Endothelial cell of umbilical vein (primary cell): ENCODE data around the gene ANKS1A. TPM values are rescaled to one million over a fixed set of nuclear protein-coding genes. Genes with fewer than 3 reads are reported as not detected.

Experiments used
- BruUV-seq: library from RNA; stranded (reverse); fragments of 400-500 nt; replicated peaks from 2 replicates; lab custom pipeline; 2021; lab: Mats Ljungman, UMichigan
- CTCF ChIA-PET: fragments of 300-600, 350-600 bp; sonication (Branson Sonifier 250); formaldehyde crosslinking; loops from one replicate; lab custom pipeline; 2021; ENCODE audit warnings: antibody characterized with exemption, inconsistent platforms; lab: Charles Lee
- POLR2A ChIA-PET: fragments of 300-600, 350-600 bp; sonication (Branson Sonifier 250); formaldehyde crosslinking; loops from one replicate; lab custom pipeline; 2021; ENCODE audit warnings: antibody characterized with exemption, inconsistent platforms; lab: Charles Lee
- DNase-seq: peaks from one replicate; pipeline ENCODE4 v3.0.0-alpha.2; 2011; ENCODE audit warnings: low read depth, low spot score
- FAIRE-seq: peaks from 2 replicates; lab custom pipeline; 2011; peaks lifted over from hg19 to GRCh38; lab: Jason Lieb, UNC
- H2AFZ ChIP-seq: 2 replicates; pipeline ENCODE4 v1.6.0; 2012; ENCODE audit warnings: low read depth, low read length, control low read depth, inconsistent platforms
- H3K27ac ChIP-seq: 2 replicates; pipeline ENCODE4 v1.5.1; 2011; ENCODE audit warnings: low read depth, mild to moderate bottlenecking, control low read depth, low read length, moderate library complexity; ENCODE audit not compliant: insufficient read depth
- H3K27me3 ChIP-seq, 2 experiments: 2 replicates each; pipeline versions ENCODE4 v1.6.0 to v1.6.1; 2011; ENCODE audit warnings: low read length in 2 of 2, mixed read lengths in 1 of 2; ENCODE audit not compliant: control insufficient read depth in 2 of 2, insufficient read depth in 2 of 2
- H3K36me3 ChIP-seq, 2 experiments: 2 replicates in 1 of 2; 3 replicates in 1 of 2; pipeline ENCODE4 v1.5.1; 2011; ENCODE audit warnings: low read length in 2 of 2, mild to moderate bottlenecking in 1 of 2, moderate library complexity in 1 of 2; ENCODE audit not compliant: control insufficient read depth in 2 of 2, insufficient read depth in 2 of 2; ENCODE audit errors: extremely low read depth in 1 of 2
- H3K4me1 ChIP-seq: 3 replicates; pipeline ENCODE4 v1.5.1; 2011; ENCODE audit warnings: mild to moderate bottlenecking, low read length; ENCODE audit not compliant: control insufficient read depth, insufficient read depth; ENCODE audit errors: extremely low read depth
- H3K4me2 ChIP-seq: 2 replicates; pipeline ENCODE4 v1.6.1; 2011; ENCODE audit warnings: low read length, control low read depth, mixed read lengths; ENCODE audit not compliant: insufficient read depth
- H3K4me3 ChIP-seq, 3 experiments: fragments of 200-600 bp in 1 of 3; sonication (generic), shearing (Covaris generic) in 1 of 3; replicated peaks in 1 of 3; 2 replicates each; pipeline ENCODE4 v1.5.1; 2011 to 2016; ENCODE audit warnings: control low read depth in 3 of 3, low read length in 3 of 3, mild to moderate bottlenecking in 2 of 3, inconsistent platforms in 1 of 3, low read depth in 1 of 3, moderate library complexity in 1 of 3; ENCODE audit not compliant: insufficient read depth in 1 of 3
- H3K79me2 ChIP-seq: 2 replicates; pipeline ENCODE4 v1.6.0; 2012; ENCODE audit warnings: low read length, inconsistent platforms; ENCODE audit not compliant: control insufficient read depth, insufficient read depth
- H3K9ac ChIP-seq: replicated peaks from 2 replicates; pipeline ENCODE3; 2011; ENCODE audit warnings: low read length, control low read depth; ENCODE audit not compliant: insufficient read depth; ENCODE audit errors: extremely low read depth
- H3K9me1 ChIP-seq: replicated peaks from 3 replicates; pipeline ENCODE4 v1.6.0; 2011; ENCODE audit warnings: mild to moderate bottlenecking, low read length; ENCODE audit not compliant: control insufficient read depth, insufficient read depth; ENCODE audit errors: extremely low read depth
- H3K9me3 ChIP-seq: replicated peaks from 2 replicates; pipeline ENCODE4 v1.5.1; 2012; ENCODE audit warnings: low read length, inconsistent platforms; ENCODE audit not compliant: control insufficient read depth, insufficient read depth
- H4K20me1 ChIP-seq: replicated peaks from 2 replicates; pipeline ENCODE3; 2011; ENCODE audit warnings: mild to moderate bottlenecking, low read length; ENCODE audit not compliant: control insufficient read depth, insufficient read depth; ENCODE audit errors: extremely low read depth
- CTCF ChIP-seq, 2 donors: IDR thresholded peaks; 1 replicate in 1 of 2; 2 replicates in 1 of 2; pipeline ENCODE4 v1.5.1; 2011; ENCODE audit warnings: low read length in 2 of 2, mild to moderate bottlenecking in 2 of 2, moderate library complexity in 2 of 2, control low read depth in 1 of 2, inconsistent platforms in 1 of 2, low read depth in 1 of 2; ENCODE audit not compliant: insufficient read depth in 1 of 2; ENCODE audit errors: extremely low read depth in 1 of 2
- EZH2 ChIP-seq: IDR thresholded peaks from 2 replicates; pipeline ENCODE4 v1.6.1; 2012; ENCODE audit warnings: borderline replicate concordance, low read depth, mild to moderate bottlenecking, moderate library complexity, low read length, inconsistent platforms; ENCODE audit not compliant: severe bottlenecking
- FOS ChIP-seq: IDR thresholded peaks from 2 replicates; pipeline ENCODE4 v1.6.1; 2011; ENCODE audit warnings: mild to moderate bottlenecking, low read length, moderate library complexity, borderline replicate concordance; ENCODE audit not compliant: insufficient read depth
- GATA2 ChIP-seq: IDR thresholded peaks from 2 replicates; pipeline ENCODE4 v1.7.0; 2011; ENCODE audit warnings: low read depth, mild to moderate bottlenecking, moderate library complexity, mixed read lengths, low read length; ENCODE audit not compliant: insufficient read length, insufficient read depth
- JUN ChIP-seq: IDR thresholded peaks from 2 replicates; pipeline ENCODE4 v1.6.1; 2011; ENCODE audit warnings: borderline replicate concordance, low read depth; ENCODE audit not compliant: insufficient read length, insufficient read depth
- MAX ChIP-seq: IDR thresholded peaks from 2 replicates; pipeline ENCODE4 v1.6.1; 2011; ENCODE audit not compliant: insufficient read depth, insufficient read length
- MYC ChIP-seq: IDR thresholded peaks from one replicate; pipeline ENCODE4 v1.6.1; 2011; ENCODE audit warnings: mild to moderate bottlenecking, low read depth, low read length
- POLR2A ChIP-seq: IDR thresholded peaks from 2 replicates; pipeline ENCODE4 v1.6.1; 2012; ENCODE audit warnings: low read depth, mild to moderate bottlenecking, control low read depth, low read length
- POLR2AphosphoS5 ChIP-seq: IDR thresholded peaks from 2 replicates; pipeline ENCODE4 v1.6.1; 2012; ENCODE audit warnings: low read depth, mild to moderate bottlenecking, control low read depth, low read length, moderate library complexity; ENCODE audit not compliant: insufficient read depth
- dilution Hi-C: fragments of 300-500 bp; cut with MboI; formaldehyde crosslinking; loops from one replicate; pipeline ENCODE4 v1.15.0; 2019; ENCODE audit warnings: low sequenced_read_pairs; ENCODE audit not compliant: extremely low pct_ligation_motif_present
- intact Hi-C: fragments of 100-400 bp; cut with micrococcal nuclease; formaldehyde crosslinking; loops from one replicate; pipeline ENCODE4 v1.10.0; 2022
- polyA plus RNA-seq, 4 experiments: library from polyadenylated mRNA; depleted of rRNA in 3 of 4; stranded (reverse) in 3 of 4; unstranded in 1 of 4; fragments of >200 nt; gene quantifications; 2 replicates each; pipeline versions ENCODE4 v1.2.1 to v1.2.3, GENCODE V29; 2011 to 2012; ENCODE audit warnings: missing spikeins in 1 of 4
- total RNA-seq: library from RNA; stranded (reverse); gene quantifications from 2 replicates; pipeline ENCODE4 v1.2.3, GENCODE V29; 2021

Gene ANKS1A
- total and polyA plus RNA-seq, 2 donors (not counting 3 experiments of a cell fraction or from before 2014, with no cell fraction given), result 8.9 to 26.1 TPM

- H3K4me3 ChIP-seq, result no peak overlapping the region
- intact Hi-C loops, result no loop called here
- H3K27me3 ChIP-seq, result no peaks in the 10 kb centered on the region
- ChIA-PET POLR2A (no interaction called here), CTCF (no interaction called here)
- TF ChIP-seq MAX (no peak), CTCF (IDR thresholded peaks at IDR 0.05; ENCODE audit: extremely low read depth in 1 of 2, insufficient read depth in 1 of 2, low read depth in 1 of 2, low read length in 2 of 2) (no peak), POLR2AphosphoS5 (no peak), GATA2 (no peak), EZH2 (no peak), MYC (no peak), JUN (no peak), FOS (no peak), POLR2A (no peak)
- no peak overlapping the region for H3K4me2 ChIP-seq
- no peak for DNase-seq
- H4K20me1 ChIP-seq, result no peaks in the 10 kb centered on the region
- H2AFZ ChIP-seq, result no peak overlapping the region
- H3K4me1 ChIP-seq, result no peaks in the 10 kb centered on the region
- BruUV-seq, result no TSS peak
- no peaks in the 10 kb centered on the region for H3K9me3 ChIP-seq
- H3K9me1 ChIP-seq, result no peaks in the 10 kb centered on the region
- H3K9ac ChIP-seq, result no peak overlapping the region
- H3K36me3 ChIP-seq, result peaks cover 0 to 3% of the 10 kb centered on the region in 2 experiments
- no peak overlapping the region for H3K27ac ChIP-seq
- H3K79me2 ChIP-seq, result no peaks in the 10 kb centered on the region
- FAIRE-seq, result no peak
- dilution Hi-C loops, result no loop called here
Measured at GRCh38 chr6:34851361-34851760, 37.7 kb upstream of the ANKS1A start.
